Measurements from ENCODE around the gene RTL10.

The RTL10 gene

GRCh38 chr22:19807914-19808872, 46.5 kb downstream of the RTL10 start:
- no peak for DNase-seq (ENCODE audit: low spot score)

GRCh38 chr22:19807161-19807913, 47.3 kb downstream of the RTL10 start:
- DNase-seq (ENCODE audit: low spot score): no peak

GRCh38 chr22:19806213-19807160, 48.2 kb downstream of the RTL10 start:
- no peak for DNase-seq (ENCODE audit: low spot score)

- DNase-seq (ENCODE audit: low spot score): no peak
Observed at GRCh38 chr22:19805821-19806212, 48.9 kb downstream of the RTL10 start.
